GM23338 (cell line): ENCODE results near the gene LRBA. TPM values are rescaled to one million over a fixed set of nuclear protein-coding genes. Genes with fewer than 3 reads are reported as not detected.

ENCODE experiments used
- ATAC-seq: fragments of 200-7000 bp; cut with Tn5 transposase; 3 replicates; pipeline ENCODE4 v1.9.1; 2020
- DNase-seq: peaks from one replicate; pipeline ENCODE4 v3.0.0-alpha.2; 2015; ENCODE audit warnings: low spot score
- H2AFZ ChIP-seq: fragments of 200-600 bp; sonication (generic); 2 replicates; pipeline ENCODE4 v1.8.0; 2016; ENCODE audit warnings: antibody characterized with exemption, mild to moderate bottlenecking, moderate library complexity
- H3F3A ChIP-seq: fragments of 200-600 bp; sonication (generic); replicated peaks from 2 replicates; pipeline ENCODE4 v1.8.0; 2017; ENCODE audit warnings: antibody characterized with exemption, mixed run types, low read depth
- H3K27ac ChIP-seq: fragments of 200-600 bp; sonication (generic); 2 replicates; pipeline ENCODE4 v1.6.1; 2016; ENCODE audit warnings: low read depth
- H3K27me3 ChIP-seq: fragments of 200-600 bp; sonication (generic); 2 replicates; pipeline ENCODE4 v1.8.0; 2016; ENCODE audit warnings: mild to moderate bottlenecking, mixed run types, moderate library complexity; ENCODE audit not compliant: insufficient read depth
- H3K36me3 ChIP-seq: fragments of 200-600 bp; sonication (generic); 2 replicates; pipeline ENCODE4 v1.8.0; 2016; ENCODE audit warnings: mild to moderate bottlenecking; ENCODE audit not compliant: insufficient read depth
- H3K4me1 ChIP-seq: fragments of 200-600 bp; sonication (generic); 2 replicates; pipeline ENCODE4 v1.8.0; 2016; ENCODE audit warnings: mild to moderate bottlenecking, moderate library complexity; ENCODE audit not compliant: insufficient read depth
- H3K4me2 ChIP-seq: fragments of 200-600 bp; sonication (generic); 2 replicates; pipeline ENCODE4 v1.7.1; 2017; ENCODE audit warnings: mixed run types
- H3K4me3 ChIP-seq: fragments of 200-600 bp; sonication (generic); 2 replicates; pipeline ENCODE4 v1.6.1; 2016; ENCODE audit warnings: mixed run types
- H3K79me2 ChIP-seq: fragments of 200-600 bp; sonication (generic); replicated peaks from 2 replicates; pipeline ENCODE4 v1.8.0; 2017; ENCODE audit warnings: mild to moderate bottlenecking; ENCODE audit not compliant: insufficient read depth
- H3K9me2 ChIP-seq: fragments of 200-600 bp; sonication (generic); 2 replicates; pipeline ENCODE4 v1.8.0; 2017; ENCODE audit not compliant: insufficient read depth
- H4K20me1 ChIP-seq: fragments of 200-600 bp; sonication (generic); replicated peaks from 2 replicates; pipeline ENCODE4 v1.8.0; 2017; ENCODE audit warnings: mild to moderate bottlenecking; ENCODE audit not compliant: insufficient read depth
- H3K27ac Mint-ChIP-seq: 2 replicates; pipeline ENCODE4 v1.8.0; 2020; ENCODE audit warnings: inconsistent platforms, mild to moderate bottlenecking, moderate library complexity, mixed read lengths
- H3K27me3 Mint-ChIP-seq: 3 replicates; pipeline ENCODE4 v1.8.0; 2022; ENCODE audit warnings: low read depth, mild to moderate bottlenecking, moderate library complexity, mixed read lengths, inconsistent platforms; ENCODE audit not compliant: insufficient read depth, poor library complexity
- H3K36me3 Mint-ChIP-seq: 3 replicates; pipeline ENCODE4 v1.8.0; 2021; ENCODE audit warnings: low read depth, mild to moderate bottlenecking, inconsistent platforms, moderate library complexity, mixed read lengths
- H3K4me1 Mint-ChIP-seq: 3 replicates; pipeline ENCODE4 v1.8.0; 2020; ENCODE audit warnings: mild to moderate bottlenecking, inconsistent platforms, mixed read lengths
- H3K4me3 Mint-ChIP-seq: 3 replicates; pipeline ENCODE4 v1.8.0; 2021; ENCODE audit warnings: moderate library complexity, mild to moderate bottlenecking, inconsistent platforms, mixed read lengths
- H3K9me3 Mint-ChIP-seq: 3 replicates; pipeline ENCODE4 v1.8.0; 2020; ENCODE audit warnings: moderate library complexity, mild to moderate bottlenecking, inconsistent platforms, mixed read lengths
- CREB1 ChIP-seq: fragments of 250-450 bp; sonication (Bioruptor Pico); IDR thresholded peaks from 2 replicates; pipeline ENCODE4 v1.5.0; 2020; ENCODE audit warnings: low read depth, mild to moderate bottlenecking, moderate library complexity
- EZH2 ChIP-seq: fragments of 200-600 bp; sonication (generic); IDR thresholded peaks from one replicate; pipeline ENCODE4 v1.8.0; 2017; ENCODE audit warnings: antibody characterized with exemption, mild to moderate bottlenecking, low read depth; ENCODE audit not compliant: unreplicated experiment
- EZH2phosphoT487 ChIP-seq: fragments of 200-600 bp; sonication (generic); IDR thresholded peaks from one replicate; pipeline ENCODE4 v1.8.1; 2018; ENCODE audit warnings: antibody characterized with exemption; ENCODE audit not compliant: unreplicated experiment
- JUNB ChIP-seq: IDR thresholded peaks from one replicate; pipeline ENCODE4 v1.6.1; 2016; ENCODE audit warnings: antibody characterized with exemption; ENCODE audit not compliant: unreplicated experiment
- NANOG ChIP-seq: IDR thresholded peaks from 2 replicates; pipeline ENCODE4 v1.6.1; 2016; ENCODE audit warnings: antibody characterized with exemption, borderline replicate concordance
- STAT1 ChIP-seq: IDR thresholded peaks from one replicate; pipeline ENCODE4 v1.6.1; 2016; ENCODE audit warnings: antibody characterized with exemption; ENCODE audit not compliant: unreplicated experiment
- ZNF114 ChIP-seq: fragments of 250-450 bp; sonication (Bioruptor Pico); IDR thresholded peaks from 2 replicates; pipeline ENCODE4 v1.5.0; 2020; ENCODE audit warnings: mild to moderate bottlenecking, moderate library complexity
- polyA plus RNA-seq: library from polyadenylated mRNA; unstranded; fragments of >200 nt; fragmentation: Nextera tagmentation; extraction: Ambion mirVana; gene quantifications from 2 replicates; pipeline ENCODE4 v1.2.1, GENCODE V29; 2016
- total RNA-seq: library from RNA; depleted of rRNA; stranded (reverse); fragments of >200 nt; shearing (Covaris generic); gene quantifications from 2 replicates; pipeline ENCODE4 v1.2.3, GENCODE V29; 2014
- TF ChIP-seq, protein P1 (sequence below): IDR thresholded peaks from 2 replicates; pipeline ENCODE4 v1.6.1; 2016; ENCODE audit warnings: antibody characterized with exemption
- TF ChIP-seq, protein P2 (sequence below): IDR thresholded peaks from one replicate; pipeline ENCODE4 v1.6.1; 2018; ENCODE audit warnings: antibody characterized with exemption; ENCODE audit not compliant: unreplicated experiment
- TF ChIP-seq, protein P3 (sequence below), 2 experiments: fragments of 200-600 bp in 1 of 2; sonication (generic) in 1 of 2; conservative IDR thresholded peaks; 2 replicates each; pipeline versions ENCODE4 v1.5.1 to v1.6.1; 2016 to 2017; ENCODE audit warnings: antibody characterized with exemption in 2 of 2, low read depth in 2 of 2, mild to moderate bottlenecking in 2 of 2, moderate library complexity in 1 of 2

Gene LRBA
- total and polyA plus RNA-seq, 2 experiments from 2014 or later = 23.3 to 126 TPM

DNA sequence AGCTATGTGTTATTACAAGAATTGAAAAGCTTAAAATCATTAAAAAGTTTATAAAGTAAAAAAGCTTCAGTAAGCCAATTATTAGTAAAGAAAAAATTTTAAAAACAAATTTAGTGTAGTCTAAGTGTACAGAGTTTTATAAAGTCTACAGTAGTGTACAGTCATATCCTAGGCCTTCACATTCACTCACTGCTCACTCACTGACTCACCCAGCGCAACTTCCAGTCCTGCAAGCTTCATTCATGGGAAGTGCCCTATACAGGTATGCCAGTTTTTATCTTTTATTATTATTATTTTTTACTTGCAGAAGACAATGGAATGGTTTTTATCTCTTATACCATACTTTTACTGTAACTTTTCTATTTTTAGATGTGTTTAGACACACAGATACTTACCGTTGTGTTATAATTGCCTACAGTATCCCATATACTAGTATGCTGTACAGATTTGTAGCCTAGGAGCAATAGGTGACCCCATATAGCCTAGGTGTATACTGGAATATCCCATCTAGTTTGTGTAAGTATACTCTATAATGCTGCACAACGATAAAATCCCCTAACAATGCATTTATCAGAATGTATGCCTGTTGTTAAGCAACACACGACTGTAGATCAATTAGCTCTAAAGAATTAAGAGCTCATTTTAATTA lies 706.1 kb downstream of the LRBA start:
- Histone ChIP-seq H3K4me2 (no peak overlapping the region), H3K79me2 (no peaks in the 10 kb centered on the region), H3K4me3 (no peak overlapping the region), H4K20me1 (no peaks in the 10 kb centered on the region), H2AFZ (no peak overlapping the region), H3K36me3 (no peaks in the 10 kb centered on the region), H3K27ac (no peak overlapping the region), H3F3A (no peaks in the 10 kb centered on the region), H3K9me2 (no peaks in the 10 kb centered on the region), H3K4me1 (peaks cover 6% of the 10 kb centered on the region; the same call in 1 of the 2 replicates), H3K27me3 (no peaks in the 10 kb centered on the region)
- TF ChIP-seq EZH2 = no peak
- TF ChIP-seq NANOG = no peak
- TF ChIP-seq, protein P1, sequence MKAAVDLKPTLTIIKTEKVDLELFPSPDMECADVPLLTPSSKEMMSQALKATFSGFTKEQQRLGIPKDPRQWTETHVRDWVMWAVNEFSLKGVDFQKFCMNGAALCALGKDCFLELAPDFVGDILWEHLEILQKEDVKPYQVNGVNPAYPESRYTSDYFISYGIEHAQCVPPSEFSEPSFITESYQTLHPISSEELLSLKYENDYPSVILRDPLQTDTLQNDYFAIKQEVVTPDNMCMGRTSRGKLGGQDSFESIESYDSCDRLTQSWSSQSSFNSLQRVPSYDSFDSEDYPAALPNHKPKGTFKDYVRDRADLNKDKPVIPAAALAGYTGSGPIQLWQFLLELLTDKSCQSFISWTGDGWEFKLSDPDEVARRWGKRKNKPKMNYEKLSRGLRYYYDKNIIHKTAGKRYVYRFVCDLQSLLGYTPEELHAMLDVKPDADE = no peak
- TF ChIP-seq JUNB = no peak
- TF ChIP-seq, protein P2, sequence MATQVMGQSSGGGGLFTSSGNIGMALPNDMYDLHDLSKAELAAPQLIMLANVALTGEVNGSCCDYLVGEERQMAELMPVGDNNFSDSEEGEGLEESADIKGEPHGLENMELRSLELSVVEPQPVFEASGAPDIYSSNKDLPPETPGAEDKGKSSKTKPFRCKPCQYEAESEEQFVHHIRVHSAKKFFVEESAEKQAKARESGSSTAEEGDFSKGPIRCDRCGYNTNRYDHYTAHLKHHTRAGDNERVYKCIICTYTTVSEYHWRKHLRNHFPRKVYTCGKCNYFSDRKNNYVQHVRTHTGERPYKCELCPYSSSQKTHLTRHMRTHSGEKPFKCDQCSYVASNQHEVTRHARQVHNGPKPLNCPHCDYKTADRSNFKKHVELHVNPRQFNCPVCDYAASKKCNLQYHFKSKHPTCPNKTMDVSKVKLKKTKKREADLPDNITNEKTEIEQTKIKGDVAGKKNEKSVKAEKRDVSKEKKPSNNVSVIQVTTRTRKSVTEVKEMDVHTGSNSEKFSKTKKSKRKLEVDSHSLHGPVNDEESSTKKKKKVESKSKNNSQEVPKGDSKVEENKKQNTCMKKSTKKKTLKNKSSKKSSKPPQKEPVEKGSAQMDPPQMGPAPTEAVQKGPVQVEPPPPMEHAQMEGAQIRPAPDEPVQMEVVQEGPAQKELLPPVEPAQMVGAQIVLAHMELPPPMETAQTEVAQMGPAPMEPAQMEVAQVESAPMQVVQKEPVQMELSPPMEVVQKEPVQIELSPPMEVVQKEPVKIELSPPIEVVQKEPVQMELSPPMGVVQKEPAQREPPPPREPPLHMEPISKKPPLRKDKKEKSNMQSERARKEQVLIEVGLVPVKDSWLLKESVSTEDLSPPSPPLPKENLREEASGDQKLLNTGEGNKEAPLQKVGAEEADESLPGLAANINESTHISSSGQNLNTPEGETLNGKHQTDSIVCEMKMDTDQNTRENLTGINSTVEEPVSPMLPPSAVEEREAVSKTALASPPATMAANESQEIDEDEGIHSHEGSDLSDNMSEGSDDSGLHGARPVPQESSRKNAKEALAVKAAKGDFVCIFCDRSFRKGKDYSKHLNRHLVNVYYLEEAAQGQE = no peak
- TF ChIP-seq ZNF114 = no peak
- TF ChIP-seq EZH2phosphoT487 = no peak
- TF ChIP-seq CREB1 = no peak
- Mint-ChIP-seq H3K9me3 (no peaks in the 10 kb centered on the region), H3K4me1 (peaks cover 6% of the 10 kb centered on the region; the same call in 2 of the 3 replicates), H3K4me3 (no peak overlapping the region), H3K36me3 (no peaks in the 10 kb centered on the region), H3K27ac (no peak overlapping the region), H3K27me3 (no peaks in the 10 kb centered on the region)
- DNase-seq (no peak), ATAC-seq (no peak)

DNA sequence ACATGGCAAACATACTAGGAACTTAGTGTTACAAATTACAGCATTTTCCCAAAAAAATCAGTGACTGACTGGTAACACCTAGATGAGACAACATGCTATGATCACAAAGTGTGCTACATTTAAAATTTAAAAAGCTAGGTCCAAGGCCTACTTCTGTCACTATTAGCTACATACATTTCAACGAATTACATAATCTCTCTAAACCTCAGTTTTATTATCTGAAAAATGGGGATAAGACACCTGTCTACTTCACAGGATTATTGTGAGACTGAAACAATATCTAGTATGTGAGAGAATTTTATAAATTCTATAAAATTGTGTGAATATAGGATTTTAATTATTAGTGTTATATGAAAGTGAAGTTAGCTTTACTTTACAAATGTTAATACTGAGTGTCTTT lies 708.4 kb downstream of the LRBA start:
- no peak for TF ChIP-seq JUNB
- TF ChIP-seq, protein P2 = no peak
- TF ChIP-seq STAT1 = no peak
- TF ChIP-seq, protein P3, sequence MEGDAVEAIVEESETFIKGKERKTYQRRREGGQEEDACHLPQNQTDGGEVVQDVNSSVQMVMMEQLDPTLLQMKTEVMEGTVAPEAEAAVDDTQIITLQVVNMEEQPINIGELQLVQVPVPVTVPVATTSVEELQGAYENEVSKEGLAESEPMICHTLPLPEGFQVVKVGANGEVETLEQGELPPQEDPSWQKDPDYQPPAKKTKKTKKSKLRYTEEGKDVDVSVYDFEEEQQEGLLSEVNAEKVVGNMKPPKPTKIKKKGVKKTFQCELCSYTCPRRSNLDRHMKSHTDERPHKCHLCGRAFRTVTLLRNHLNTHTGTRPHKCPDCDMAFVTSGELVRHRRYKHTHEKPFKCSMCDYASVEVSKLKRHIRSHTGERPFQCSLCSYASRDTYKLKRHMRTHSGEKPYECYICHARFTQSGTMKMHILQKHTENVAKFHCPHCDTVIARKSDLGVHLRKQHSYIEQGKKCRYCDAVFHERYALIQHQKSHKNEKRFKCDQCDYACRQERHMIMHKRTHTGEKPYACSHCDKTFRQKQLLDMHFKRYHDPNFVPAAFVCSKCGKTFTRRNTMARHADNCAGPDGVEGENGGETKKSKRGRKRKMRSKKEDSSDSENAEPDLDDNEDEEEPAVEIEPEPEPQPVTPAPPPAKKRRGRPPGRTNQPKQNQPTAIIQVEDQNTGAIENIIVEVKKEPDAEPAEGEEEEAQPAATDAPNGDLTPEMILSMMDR (conservative IDR thresholded peaks at IDR 0.05; ENCODE audit: low read depth in 2 of 2) = no peak
- no peaks in the 10 kb centered on the region for H3K36me3 ChIP-seq
- Mint-ChIP-seq H3K4me1 (peaks cover 6% of the 10 kb centered on the region; the same call in 2 of the 3 replicates), H3K9me3 (no peaks in the 10 kb centered on the region), H3K27ac (no peak overlapping the region), H3K36me3 (no peaks in the 10 kb centered on the region), H3K4me3 (no peak overlapping the region), H3K27me3 (no peaks in the 10 kb centered on the region)
- no peaks in the 10 kb centered on the region for H3K27me3 ChIP-seq
- DNase-seq (no peak), ATAC-seq (no peak)
- peaks cover 6% of the 10 kb centered on the region; the same call in 1 of the 2 replicates for H3K4me1 ChIP-seq
- no peak overlapping the region for H3K27ac ChIP-seq
- H4K20me1 ChIP-seq = no peaks in the 10 kb centered on the region
- no peaks in the 10 kb centered on the region for H3K9me2 ChIP-seq
- H3K4me3 ChIP-seq = no peak overlapping the region
- no peaks in the 10 kb centered on the region for H3K79me2 ChIP-seq
- H2AFZ ChIP-seq = no peak overlapping the region
- H3K4me2 ChIP-seq = no peak overlapping the region
- H3F3A ChIP-seq = no peaks in the 10 kb centered on the region
